NCI-H187 treated with DMSO at 0.1 percent for 48 hours (cell line): Measurements from ENCODE around the gene AMBP.
"Not testable (repeated sequence)": the region's sequence is repeated elsewhere in the genome, so short reads cannot be mapped to it uniquely, and the experiment has no call there.

ENCODE experiments used
- DNase-seq: peaks from one replicate; lab custom pipeline; 2025; lab: John Stamatoyannopoulos, UW

AMBP gene

DNA sequence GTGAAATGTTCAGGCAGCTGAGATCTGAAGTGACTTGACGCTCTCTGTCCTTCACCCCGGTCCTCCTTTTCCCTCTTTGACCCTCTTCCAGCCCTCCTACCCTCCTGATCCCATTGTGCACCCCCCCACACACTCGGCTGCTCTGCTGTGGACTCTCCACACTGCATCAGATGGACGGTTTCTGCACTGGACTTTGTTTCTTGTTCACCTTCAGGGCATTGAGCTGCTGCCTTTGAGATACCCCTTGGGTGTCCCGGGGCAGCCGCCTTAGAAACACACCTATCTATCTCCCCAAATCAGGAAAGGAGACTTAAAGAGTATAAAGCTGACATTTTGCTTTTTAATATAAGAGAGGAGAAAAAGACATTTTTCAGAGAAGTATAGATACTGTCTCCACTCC lies 27.5 kb downstream of the AMBP start:
- no peak for DNase-seq

DNA sequence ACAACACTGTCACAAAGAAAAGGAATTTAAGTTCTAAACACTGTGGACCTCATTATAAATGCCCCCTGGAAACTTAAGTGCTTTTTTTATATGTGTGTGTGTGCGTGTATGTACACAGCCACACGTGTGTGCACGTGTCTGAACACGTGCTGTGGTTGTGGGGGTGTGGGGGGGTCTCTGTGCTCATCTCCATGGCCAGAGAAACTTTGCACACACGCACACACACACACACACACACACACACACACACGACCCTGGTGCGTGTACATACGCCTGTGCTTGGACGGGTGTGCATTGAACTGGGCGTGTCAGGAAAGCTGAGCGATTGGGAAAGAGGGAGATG lies 27.9 kb downstream of the AMBP start:
- DNase-seq = no peak

DNA sequence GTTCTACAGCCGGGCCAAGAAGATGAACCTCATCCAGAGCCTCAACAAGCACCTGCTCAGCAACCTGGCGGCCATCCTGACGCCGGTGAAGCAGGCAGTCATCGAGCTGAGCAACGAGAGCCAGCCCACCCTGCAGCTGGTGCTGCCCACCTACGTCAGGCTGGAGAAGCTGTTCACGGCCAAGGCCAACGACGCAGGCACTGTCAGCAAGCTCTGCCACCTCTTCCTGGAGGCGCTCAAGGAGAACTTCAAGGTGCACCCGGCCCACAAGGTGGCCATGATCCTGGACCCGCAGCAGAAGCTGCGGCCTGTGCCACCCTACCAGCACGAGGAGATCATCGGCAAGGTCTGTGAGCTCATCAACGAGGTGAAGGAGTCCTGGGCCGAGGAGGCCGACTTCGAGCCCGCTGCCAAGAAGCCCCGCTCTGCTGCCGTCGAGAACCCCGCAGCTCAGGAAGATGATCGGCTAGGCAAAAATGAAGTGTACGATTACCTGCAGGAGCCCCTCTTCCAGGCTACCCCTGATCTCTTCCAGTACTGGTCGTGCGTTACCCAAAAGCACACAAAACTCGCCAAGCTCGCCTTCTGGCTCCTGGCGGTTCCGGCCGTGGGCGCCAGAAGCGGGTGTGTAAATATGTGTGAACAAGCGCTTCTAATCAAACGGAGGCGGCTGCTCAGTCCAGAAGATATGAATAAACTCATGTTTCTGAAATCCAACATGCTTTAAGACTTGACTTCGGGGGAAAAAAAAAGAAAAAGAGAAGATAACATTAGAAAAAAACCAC lies 28.5 kb downstream of the AMBP start:
- DNase-seq = no peak

DNA sequence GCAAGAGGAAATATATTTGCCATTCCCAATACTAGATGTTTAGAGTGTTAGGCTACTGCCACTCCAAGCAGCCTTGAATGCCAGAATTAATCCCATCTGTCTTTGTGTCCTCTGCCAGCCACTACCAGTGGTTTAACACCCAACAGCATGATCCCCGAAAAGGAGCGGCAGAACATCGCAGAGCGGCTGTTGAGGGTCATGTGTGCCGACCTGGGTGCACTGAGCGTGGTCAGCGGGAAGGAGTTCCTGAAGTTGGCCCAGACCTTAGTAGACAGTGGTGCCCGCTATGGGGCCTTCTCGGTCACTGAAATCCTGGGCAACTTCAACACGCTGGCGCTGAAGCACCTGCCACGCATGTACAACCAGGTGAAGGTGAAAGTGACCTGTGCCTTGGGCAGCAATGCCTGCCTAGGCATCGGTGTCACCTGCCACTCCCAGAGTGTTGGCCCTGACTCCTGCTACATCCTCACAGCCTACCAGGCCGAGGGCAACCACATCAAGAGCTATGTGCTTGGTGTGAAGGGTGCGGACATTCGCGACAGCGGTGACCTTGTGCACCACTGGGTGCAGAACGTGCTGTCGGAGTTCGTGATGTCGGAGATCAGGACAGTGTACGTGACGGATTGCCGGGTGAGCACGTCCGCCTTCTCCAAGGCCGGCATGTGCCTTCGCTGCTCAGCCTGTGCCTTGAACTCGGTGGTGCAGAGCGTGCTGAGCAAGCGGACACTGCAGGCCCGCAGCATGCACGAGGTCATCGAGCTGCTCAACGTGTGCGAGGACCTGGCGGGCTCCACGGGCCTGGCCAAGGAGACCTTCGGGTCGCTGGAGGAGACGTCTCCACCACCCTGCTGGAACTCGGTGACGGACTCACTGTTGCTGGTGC lies 29.3 kb downstream of the AMBP start:
- no peak for DNase-seq

DNA sequence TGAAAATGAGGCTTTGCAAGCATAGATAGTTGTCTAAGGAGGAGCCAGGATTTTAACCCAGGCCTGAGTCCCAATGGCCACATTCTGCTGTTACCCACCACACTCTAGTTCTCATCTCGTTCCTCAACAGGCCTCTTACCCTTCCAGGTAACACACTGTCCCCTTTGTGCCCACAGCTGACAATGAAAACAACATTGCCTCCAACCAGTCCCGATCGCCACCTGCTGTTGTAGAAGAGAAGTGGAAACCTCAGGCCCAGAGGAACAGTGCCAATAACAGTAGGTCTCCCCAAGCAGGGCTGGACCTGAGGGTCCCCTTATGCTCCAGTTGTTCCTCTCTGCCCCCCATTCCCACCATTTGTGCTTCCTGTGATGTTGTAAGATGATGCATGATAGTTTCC lies 30.4 kb downstream of the AMBP start:
- no peak for DNase-seq

DNA sequence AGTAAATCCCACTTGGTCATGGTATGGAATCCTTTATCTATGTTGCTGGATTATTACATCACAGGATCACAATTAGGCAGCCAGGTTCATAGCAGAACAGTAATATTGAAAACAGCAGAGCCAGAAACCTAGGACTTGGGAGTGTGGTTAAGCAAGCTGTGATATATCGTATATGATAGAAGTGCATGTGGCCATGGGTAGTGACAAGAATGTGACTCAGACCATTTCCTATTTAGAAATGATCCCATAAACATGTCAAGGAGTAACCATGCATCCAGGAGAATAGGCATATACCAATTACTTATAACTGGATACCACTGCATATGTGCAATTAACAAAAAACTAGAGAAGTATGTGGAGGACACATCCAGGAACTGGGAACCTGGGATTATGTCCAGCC lies 31.2 kb downstream of the AMBP start:
- DNase-seq = no peak

DNA sequence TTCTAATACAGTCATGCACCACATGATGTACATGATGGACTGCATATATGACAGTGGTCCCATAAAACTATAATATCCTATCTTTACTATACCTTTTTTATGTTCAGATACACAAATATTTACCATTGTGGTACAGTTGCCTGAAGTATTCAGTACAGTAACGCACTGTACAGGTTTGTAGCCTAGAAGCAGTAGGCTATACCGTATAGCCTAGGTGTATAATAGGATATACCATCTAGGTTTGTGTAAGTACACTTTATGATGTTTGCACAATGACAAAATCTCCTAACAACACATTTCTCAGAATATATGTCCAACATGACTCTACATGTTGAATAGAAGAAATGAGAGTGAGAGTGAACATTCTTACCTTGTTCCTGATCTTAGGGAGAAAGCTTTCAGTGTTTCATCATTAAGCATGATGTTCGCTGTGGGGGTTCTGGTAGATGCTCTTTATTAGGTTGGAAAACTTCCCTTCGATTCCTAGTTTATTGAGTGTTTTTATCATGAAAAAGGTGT lies 31.8 kb downstream of the AMBP start:
- no peak for DNase-seq

DNA sequence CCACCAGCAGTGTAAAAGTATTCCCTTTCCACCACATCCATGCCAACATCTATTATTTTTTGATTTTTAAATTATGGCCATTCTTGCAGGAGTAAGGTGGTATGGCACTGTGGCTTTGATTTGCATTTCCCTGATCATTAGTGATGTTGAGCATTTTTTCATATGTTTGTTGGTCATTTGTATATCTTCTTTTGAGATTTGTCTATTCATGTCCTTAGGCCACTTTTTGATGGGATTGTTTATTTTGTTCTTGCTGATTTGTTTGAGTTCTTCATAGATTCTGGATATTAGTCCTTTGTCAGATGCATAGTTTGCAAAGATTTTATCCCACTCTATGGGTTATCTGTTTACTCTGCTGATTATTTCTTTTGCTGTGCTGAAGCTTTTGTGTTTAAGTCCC lies 34.4 kb downstream of the AMBP start:
- not testable (repeated sequence) for DNase-seq

DNA sequence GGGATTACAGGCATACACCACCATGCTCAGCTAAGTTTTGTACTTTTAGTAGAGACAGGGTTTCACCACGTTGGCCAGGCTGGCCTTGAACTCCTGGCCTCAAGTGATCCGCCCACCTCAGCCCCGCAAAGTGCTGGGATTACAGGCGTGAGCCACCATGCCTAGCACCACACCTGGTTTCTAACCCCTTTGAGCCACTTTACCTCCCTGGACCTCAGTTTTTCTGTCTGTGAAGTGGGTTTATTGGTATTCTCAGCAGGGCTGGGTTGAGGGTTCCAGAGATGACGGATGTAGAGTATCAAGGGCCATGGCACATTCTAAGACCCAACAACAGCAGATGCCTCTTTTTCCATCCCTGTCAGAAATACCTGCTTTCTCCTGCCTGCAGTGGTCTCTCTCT lies 38.6 kb downstream of the AMBP start:
- no peak for DNase-seq

DNA sequence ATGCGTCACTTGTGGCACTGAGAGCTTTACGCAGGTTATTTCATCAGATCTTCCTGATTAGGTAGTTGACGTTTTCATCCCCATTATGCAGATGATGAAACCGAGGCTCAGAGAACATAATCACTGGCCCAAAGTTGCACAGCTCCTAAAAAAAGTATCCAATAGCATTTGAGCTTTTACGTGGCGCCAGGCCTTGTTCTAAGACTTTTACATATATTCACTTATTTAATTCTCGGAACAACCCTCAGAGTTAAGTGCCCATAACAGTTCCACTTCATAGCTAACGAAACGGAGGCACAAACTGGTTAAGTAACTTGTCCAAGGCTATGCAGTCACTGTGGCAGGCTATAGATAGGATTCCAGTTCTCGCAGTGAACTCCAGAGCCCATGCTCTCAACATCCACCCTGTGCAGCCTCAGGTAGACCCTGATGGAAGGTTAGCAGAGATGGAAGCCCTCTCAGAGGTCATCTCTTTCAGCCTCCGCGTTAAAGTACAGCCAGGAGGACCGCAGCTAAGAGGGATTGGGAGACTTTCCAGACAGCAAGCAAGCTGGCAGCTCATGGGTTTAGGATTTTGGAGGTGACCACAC lies 39.3 kb downstream of the AMBP start:
- no peak for DNase-seq

DNA sequence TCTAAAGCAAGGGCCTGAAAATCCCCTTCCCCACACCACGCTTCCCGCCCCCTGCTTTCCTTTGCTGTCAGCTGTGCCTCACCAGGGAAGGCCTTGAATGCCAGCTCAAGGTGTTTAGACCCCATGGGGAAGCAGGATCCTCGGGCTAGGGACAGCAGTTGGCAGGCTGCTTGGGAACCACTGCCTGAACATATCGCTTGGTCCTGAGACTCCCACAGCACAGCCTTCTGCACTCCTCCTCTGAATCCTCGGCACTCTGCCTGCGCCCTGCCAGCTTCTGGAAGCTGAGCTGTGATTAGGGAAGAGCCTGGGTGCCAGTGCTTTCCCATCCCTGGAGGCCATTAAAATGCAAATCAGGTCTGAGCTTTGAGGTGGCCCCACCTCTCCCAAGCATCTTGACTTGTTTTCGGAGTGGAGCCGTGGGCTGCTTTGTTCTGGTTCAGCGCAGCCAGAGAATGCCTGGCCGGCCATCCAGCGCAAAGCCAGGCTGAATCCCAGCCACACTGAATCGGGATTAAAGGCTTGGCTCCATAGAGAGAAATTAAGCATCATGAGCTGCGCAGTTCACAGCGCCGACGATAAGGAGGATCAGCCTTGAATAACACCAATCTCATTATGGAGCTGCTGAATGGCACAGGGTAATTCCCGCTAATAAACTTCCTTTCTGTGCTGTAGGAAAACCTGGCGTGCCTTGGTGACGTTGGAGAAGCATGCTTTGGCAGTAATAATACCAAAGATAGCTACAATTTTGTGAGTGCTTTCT lies 40.0 kb downstream of the AMBP start:
- DNase-seq = no peak

DNA sequence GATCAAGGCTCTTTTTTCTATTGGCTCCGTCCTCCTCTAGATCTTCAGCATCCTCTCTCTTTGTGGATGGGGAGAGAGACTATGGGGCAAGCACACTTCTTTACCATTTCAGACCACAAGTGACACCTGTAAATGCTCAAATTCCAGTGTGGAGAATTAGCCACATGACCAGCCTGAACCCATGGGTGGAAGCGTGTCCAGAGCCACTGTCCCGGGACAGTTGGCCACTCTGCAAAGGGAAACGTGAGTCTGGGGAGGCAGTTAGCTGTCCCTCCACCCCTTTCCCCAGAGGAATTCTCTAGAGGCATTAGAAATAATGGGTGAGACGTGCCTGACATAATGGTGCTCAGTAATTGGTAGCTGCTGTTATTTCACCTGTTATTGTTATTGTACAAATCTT lies 40.9 kb downstream of the AMBP start:
- no peak for DNase-seq

DNA sequence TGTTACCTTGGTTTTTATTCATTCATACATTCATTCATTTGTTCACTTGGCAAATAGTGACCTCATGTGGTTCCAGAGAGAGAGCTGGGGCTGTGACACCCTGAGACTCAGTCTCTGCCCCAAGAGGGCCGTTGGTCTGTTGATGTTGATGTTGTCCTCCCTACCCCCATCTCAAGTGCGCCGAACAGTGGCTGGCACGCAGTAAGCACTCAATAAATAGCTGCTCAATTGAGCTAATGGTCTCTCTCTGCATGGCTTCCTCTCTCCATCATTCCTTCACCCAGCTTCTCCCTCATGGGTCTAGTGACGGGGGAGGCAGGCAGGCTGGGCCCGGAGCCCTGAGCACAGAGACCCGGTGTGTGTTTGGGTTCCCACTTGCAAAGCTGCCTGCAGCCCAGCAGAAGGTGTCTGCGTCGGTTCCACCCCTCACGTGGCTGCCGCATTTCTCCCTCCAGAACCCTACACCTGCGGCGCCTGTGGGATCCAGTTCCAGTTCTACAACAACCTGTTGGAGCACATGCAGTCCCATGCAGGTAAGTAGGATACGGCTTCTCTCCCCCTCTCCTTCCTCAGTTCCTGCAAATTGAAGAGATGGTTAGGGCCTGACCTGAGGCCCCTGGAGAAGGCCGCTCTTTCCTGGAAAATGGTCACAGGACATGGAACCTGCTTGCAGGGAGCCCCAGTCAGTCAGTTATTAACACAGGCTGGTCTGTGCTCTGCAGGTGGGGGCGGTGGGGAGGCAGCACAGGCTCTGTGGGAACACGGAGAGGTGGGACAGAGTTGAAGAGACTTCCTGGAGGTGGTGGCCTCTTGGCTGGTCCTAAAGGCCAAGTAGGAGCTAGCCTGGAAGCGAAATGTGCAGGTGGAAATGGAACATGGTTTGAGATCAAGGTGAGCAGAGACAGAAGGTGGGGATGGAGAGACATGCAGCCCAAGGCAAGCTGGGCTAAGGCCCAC lies 42.0 kb downstream of the AMBP start:
- no peak for DNase-seq

DNA sequence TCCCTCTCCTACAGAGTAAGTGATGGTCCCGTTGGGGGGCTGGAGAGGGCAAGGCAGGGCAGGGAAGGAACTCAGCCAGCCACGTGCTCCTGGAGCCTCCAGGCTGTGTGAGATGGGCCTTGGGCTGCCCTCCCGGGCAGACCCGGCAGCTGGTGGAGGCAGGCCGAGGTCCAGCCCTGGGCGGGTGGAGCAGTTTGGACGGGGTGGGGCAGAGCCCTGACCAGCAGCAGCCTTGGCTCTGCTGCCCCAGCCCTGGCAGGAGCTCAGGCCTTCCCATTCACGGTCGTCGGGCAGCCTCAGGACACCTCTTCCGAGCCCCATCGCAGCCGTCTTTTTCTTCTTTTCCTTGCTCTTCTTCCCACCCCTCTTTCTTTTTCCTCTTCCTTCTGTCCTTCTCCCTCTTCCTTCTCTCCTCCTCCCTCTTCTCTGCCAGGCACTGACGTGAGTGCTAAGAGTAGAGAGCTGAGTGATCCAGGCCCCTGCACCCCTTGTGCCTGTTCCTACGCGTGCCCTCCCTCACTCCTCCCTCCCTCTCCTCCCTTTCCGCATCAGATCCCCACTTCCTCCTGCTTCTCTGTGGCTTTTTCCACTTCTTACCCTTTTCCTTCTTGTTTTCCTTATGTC lies 42.8 kb downstream of the AMBP start:
- no peak for DNase-seq

DNA sequence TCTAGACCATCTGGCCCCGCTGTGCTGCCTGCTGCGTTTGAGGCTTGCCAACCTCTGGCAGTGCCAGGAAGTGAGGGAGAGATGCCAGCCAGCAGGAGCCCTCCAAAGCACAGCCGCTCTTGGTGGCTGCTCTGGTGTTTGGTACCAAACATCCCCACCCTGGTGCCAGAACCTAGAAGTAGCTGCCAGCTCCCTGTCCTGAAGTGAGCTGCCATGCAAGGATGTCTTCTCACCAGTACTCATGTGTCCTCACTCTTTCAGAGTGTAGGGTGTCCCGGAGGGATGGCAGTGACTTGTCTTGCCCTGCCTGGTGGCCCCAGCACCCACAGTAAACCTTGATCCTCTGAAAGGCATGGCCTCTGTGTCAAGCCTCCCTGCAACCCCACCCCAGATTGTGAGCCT lies 43.4 kb downstream of the AMBP start:
- DNase-seq = no peak

DNA sequence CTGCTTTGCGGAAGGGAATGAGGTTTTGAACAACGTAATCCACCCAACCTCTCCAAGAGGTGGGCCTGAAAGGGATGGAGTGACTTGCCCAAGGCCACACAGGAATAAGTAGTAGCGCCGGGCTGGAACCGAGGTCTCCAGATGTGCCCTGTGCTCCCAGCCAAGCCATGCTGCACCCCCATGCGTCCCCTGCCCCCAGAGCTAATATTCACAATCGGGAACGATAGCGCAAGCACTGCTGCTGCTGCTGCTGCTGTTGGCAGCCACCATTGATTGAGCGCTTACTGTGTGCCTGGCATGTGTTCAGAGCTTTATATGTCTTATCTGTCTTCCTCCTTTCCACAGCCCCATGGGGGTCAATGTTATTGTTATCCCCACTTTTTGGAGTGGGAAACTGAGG lies 43.9 kb downstream of the AMBP start:
- DNase-seq = no peak

DNA sequence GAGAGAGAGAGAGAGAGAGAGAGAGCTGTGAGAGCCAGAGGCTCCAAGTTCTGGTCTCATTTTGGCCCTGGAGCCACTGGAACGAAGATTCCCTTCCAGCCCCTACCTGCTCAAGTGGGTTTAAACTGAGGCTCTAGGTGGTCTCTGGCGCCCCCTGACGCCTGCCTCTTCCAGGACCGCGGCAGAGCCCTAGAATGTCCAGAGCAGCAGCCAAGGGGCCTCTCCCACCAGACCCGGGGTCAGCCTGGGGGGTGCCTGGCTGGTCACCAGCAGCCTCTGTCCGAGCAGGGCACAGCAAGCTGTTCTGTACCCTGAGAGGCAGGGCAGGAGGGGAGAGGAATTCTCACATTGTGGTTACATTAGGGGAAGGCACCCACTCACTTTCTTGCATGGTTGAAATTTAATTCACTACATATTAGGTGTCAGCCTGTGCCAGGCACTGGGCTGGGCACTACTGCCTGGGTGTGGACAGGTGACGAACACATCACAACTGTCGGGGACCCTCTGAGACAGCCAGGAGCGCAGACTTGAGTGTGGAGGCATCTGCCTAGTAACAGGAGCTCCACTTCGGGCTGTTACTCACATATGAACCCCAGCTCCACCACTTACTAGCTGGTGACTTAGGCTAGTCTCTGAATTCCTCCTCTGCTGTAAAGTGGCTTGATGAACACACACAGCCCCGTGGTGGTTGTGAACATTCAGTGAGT lies 44.5 kb downstream of the AMBP start:
- DNase-seq = no peak

DNA sequence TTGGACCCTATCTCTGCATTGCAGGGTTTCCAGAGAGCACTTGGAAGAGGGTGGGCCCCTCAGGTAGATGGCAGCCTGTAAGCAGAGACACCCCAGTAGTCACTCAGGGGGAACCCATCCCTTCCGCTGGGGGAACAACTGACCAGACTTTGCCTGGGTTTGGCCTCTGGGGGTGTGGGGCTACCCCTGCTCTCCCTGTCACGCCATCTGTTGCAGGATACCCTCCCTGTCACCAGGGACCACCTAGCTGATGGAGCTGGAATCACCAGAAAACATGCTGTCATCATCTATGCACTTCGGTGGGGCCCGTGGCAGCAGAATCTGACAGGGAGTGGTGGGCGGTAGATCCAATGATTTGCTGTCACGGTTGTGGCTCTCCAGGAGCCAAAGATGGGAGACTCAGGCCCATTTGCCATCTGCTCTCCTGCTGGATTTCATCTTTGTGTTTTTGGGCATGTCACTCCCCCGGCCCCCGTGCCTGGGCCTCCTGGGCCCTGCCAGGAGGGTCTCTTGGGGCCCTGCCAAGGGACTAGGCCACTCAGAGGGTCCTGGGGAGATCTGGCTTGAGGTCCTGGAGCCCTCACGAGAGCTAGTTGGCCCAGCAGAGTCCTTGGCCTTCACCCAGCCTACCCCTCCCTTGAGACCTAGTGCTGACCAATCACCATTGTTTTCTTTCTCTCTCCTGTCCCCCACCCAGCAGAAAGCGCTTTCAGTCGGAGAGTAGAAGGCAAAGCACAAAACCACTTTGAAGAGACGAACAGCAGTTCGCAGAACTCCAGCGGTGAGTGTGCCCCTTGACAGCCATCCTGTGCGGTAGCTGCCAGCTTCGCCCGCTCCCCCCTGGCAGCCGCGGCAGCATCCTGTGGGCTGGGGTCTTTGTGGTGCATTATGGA lies 45.9 kb downstream of the AMBP start:
- DNase-seq = no peak
